ENCODE data around the gene CCDC27. TPM values are rescaled to one million over a fixed set of nuclear protein-coding genes. Genes with fewer than 3 reads are reported as not detected.

The CCDC27 gene
- total and polyA plus RNA-seq, 4 donors: not detected

GRCh38 chr1:3707298-3707938 is 44.8 kb upstream of the CCDC27 start (continued):
- TF ChIP-seq CTCF (IDR thresholded peaks at IDR 0.05; ENCODE audit: low read depth, low read length, missing input control): no peak
- TF ChIP-seq FOXA1 (IDR thresholded peaks at IDR 0.05): no peak
- TF ChIP-seq HNF4G (IDR thresholded peaks at IDR 0.05): no peak
- TF ChIP-seq FOXA2 (IDR thresholded peaks at IDR 0.05): no peak
- no peak for TF ChIP-seq MAX (IDR thresholded peaks at IDR 0.05)
- no peak for TF ChIP-seq RXRA (IDR thresholded peaks at IDR 0.05)

GRCh38 chr1:3707939-3708328 is 44.3 kb upstream of the CCDC27 start:
- Histone ChIP-seq H3K36me3 (ENCODE audit: control insufficient read depth in 4 of 4, insufficient read depth in 3 of 4, low read depth in 1 of 4, low read length in 3 of 4) (no peaks in the 10 kb centered on the region), H3K9ac (ENCODE audit: low read depth in 1 of 2, low read length in 2 of 2) (no peak overlapping the region), H3K4me3 (ENCODE audit: low read depth in 1 of 3, low read length in 3 of 3) (no peak overlapping the region), H3K4me1 (ENCODE audit: control insufficient read depth in 4 of 4, insufficient read depth in 4 of 4, low read length in 3 of 4) (no peaks in the 10 kb centered on the region), H3K27ac (ENCODE audit: low read depth in 1 of 2, low read length in 2 of 2) (no peak overlapping the region), H3K9me3 (ENCODE audit: control insufficient read depth in 4 of 4, low read length in 3 of 4) (no peaks in the 10 kb centered on the region), H3K27me3 (ENCODE audit: control insufficient read depth in 4 of 4, insufficient read depth in 4 of 4, low read length in 3 of 4) (no peaks in the 10 kb centered on the region)
- no peak for DNase-seq (ENCODE audit: low spot score)
- no peak for TF ChIP-seq ZBTB33 (IDR thresholded peaks at IDR 0.05)
- no peak for TF ChIP-seq JUND (IDR thresholded peaks at IDR 0.05)
- TF ChIP-seq RXRA (IDR thresholded peaks at IDR 0.05): no peak
- TF ChIP-seq FOXA1 (IDR thresholded peaks at IDR 0.05): no peak
- no peak for TF ChIP-seq CTCF (IDR thresholded peaks at IDR 0.05; ENCODE audit: low read depth, low read length, missing input control)
- no peak for TF ChIP-seq HNF4G (IDR thresholded peaks at IDR 0.05)
- no peak for TF ChIP-seq GABPA (IDR thresholded peaks at IDR 0.05 in 1 of 2, conservative IDR thresholded peaks at IDR 0.05 in 1 of 2)
- TF ChIP-seq MAX (IDR thresholded peaks at IDR 0.05): no peak
- TF ChIP-seq HNF4A (conservative IDR thresholded peaks at IDR 0.05): no peak
- no peak for TF ChIP-seq YY1 (IDR thresholded peaks at IDR 0.05)
- TF ChIP-seq TAF1 (conservative IDR thresholded peaks at IDR 0.05): no peak
- TF ChIP-seq SP1 (IDR thresholded peaks at IDR 0.05): no peak
- no peak for TF ChIP-seq FOXA2 (IDR thresholded peaks at IDR 0.05)
- no peak for TF ChIP-seq ATF3 (IDR thresholded peaks at IDR 0.05)
- TF ChIP-seq NR2F2 (IDR thresholded peaks at IDR 0.05): no peak
- TF ChIP-seq EGR1 (IDR thresholded peaks at IDR 0.05; ENCODE audit: low read depth in 2 of 2): no peak
- TF ChIP-seq RAD21 (IDR thresholded peaks at IDR 0.05): no peak
- no peak for TF ChIP-seq REST (IDR thresholded peaks at IDR 0.05)
- 82% methylated on average over 11 of the region's 11 CpGs for WGBS

All from liver (tissue), 9 donors.